ENCODE measurements around the gene SVOP.
A peak's percentile ranks its signal among the peaks of the same experiment; 100 is the strongest.

SVOP gene

GRCh38 chr12:108949976-108950375 lies 70.9 kb downstream of the SVOP start:
- H3K4me3 ChIP-seq (ENCODE audit: low read depth, low read length): no peak overlapping the region
- H3K23ac ChIP-seq (ENCODE audit: low read length): no peak overlapping the region
- H2AK5ac ChIP-seq (ENCODE audit: low read length): no peak overlapping the region
- H3K9me3 ChIP-seq (ENCODE audit: insufficient read depth, low read depth, low read length): no peaks in the 10 kb centered on the region
- H2BK120ac ChIP-seq (ENCODE audit: insufficient read depth, low read length, poor library complexity): peak overlapping the region; percentile 21
- peak overlapping the region; percentile 12 for H3K27ac ChIP-seq (ENCODE audit: low read depth, low read length)
- no peak overlapping the region for H4K12ac ChIP-seq (ENCODE audit: low read depth, low read length)
- no peak overlapping the region for H4K8ac ChIP-seq (ENCODE audit: low read depth, low read length)
- H3K79me1 ChIP-seq (ENCODE audit: low read length): peaks cover 4% of the 10 kb centered on the region
- H3K27me3 ChIP-seq (ENCODE audit: insufficient read depth, low read length): no peaks in the 10 kb centered on the region
- H3K4ac ChIP-seq (ENCODE audit: low read depth, low read length): no peak overlapping the region
- peak overlapping the region; percentile 16 for H2BK5ac ChIP-seq (ENCODE audit: low read depth, low read length, poor library complexity)
- no peak overlapping the region for H3K14ac ChIP-seq (ENCODE audit: low read length)
- DNase-seq: no peak
- no peaks in the 10 kb centered on the region for H3K36me3 ChIP-seq (ENCODE audit: control insufficient read depth in 1 of 2, insufficient read depth in 2 of 2, low read length in 2 of 2)
- H3K18ac ChIP-seq (ENCODE audit: low read length): no peak overlapping the region
- no peak overlapping the region for H2AFZ ChIP-seq (ENCODE audit: insufficient read depth, low read length, poor library complexity)
- no peak overlapping the region for H2BK12ac ChIP-seq (ENCODE audit: low read length)
- no peaks in the 10 kb centered on the region for H3K79me2 ChIP-seq (ENCODE audit: control insufficient read depth, insufficient read depth, low read length, poor library complexity)
- no CpG with 5 or more reads among the region's 1 CpG for WGBS (ENCODE audit: extremely low coverage, insufficient coverage, insufficient read length)
- no peak overlapping the region for H3K4me2 ChIP-seq (ENCODE audit: low read length)
- peaks cover 2% of the 10 kb centered on the region in 2 experiments for H3K4me1 ChIP-seq (ENCODE audit: control insufficient read depth in 1 of 2, insufficient read depth in 2 of 2, low read length in 2 of 2)
- H4K91ac ChIP-seq (ENCODE audit: low read depth, low read length): peak overlapping the region; percentile 78
- H3K9ac ChIP-seq (ENCODE audit: low read length): no peak overlapping the region

- H2BK5ac ChIP-seq (ENCODE audit: low read depth, low read length, poor library complexity): no peak overlapping the region
- H3K27me3 ChIP-seq (ENCODE audit: insufficient read depth, low read length): no peaks in the 10 kb centered on the region
- peak in 1 of 2 donors; percentile 8 for DNase-seq
- H3K4me3 ChIP-seq (ENCODE audit: low read depth, low read length): no peak overlapping the region
- H2AFZ ChIP-seq (ENCODE audit: insufficient read depth, low read length, poor library complexity): no peak overlapping the region
- H4K8ac ChIP-seq (ENCODE audit: low read depth, low read length): no peak overlapping the region
- H3K79me1 ChIP-seq (ENCODE audit: low read length): peaks cover 4% of the 10 kb centered on the region
- no peaks in the 10 kb centered on the region for H3K79me2 ChIP-seq (ENCODE audit: control insufficient read depth, insufficient read depth, low read length, poor library complexity)
- no peak overlapping the region for H3K23ac ChIP-seq (ENCODE audit: low read length)
- no peak overlapping the region for H4K91ac ChIP-seq (ENCODE audit: low read depth, low read length)
- no peak overlapping the region for H2BK120ac ChIP-seq (ENCODE audit: insufficient read depth, low read length, poor library complexity)
- no peak overlapping the region for H3K4ac ChIP-seq (ENCODE audit: low read depth, low read length)
- no peak overlapping the region for H3K14ac ChIP-seq (ENCODE audit: low read length)
- no peak overlapping the region for H4K12ac ChIP-seq (ENCODE audit: low read depth, low read length)
- H3K4me2 ChIP-seq (ENCODE audit: low read length): no peak overlapping the region
- no peaks in the 10 kb centered on the region for H3K9me3 ChIP-seq (ENCODE audit: insufficient read depth, low read depth, low read length)
- H3K4me1 ChIP-seq (ENCODE audit: control insufficient read depth in 1 of 2, insufficient read depth in 2 of 2, low read length in 2 of 2): peaks cover 2% of the 10 kb centered on the region in 2 experiments
- H2BK12ac ChIP-seq (ENCODE audit: low read length): no peak overlapping the region
- no peak overlapping the region for H3K9ac ChIP-seq (ENCODE audit: low read length)
- H3K36me3 ChIP-seq (ENCODE audit: control insufficient read depth in 1 of 2, insufficient read depth in 2 of 2, low read length in 2 of 2): no peaks in the 10 kb centered on the region
- no peak overlapping the region for H3K18ac ChIP-seq (ENCODE audit: low read length)
- no peak overlapping the region for H3K27ac ChIP-seq (ENCODE audit: low read depth, low read length)
- no peak overlapping the region for H2AK5ac ChIP-seq (ENCODE audit: low read length)
Observed at GRCh38 chr12:108948367-108948766, 72.5 kb downstream of the SVOP start.

- H3K36me3 ChIP-seq (ENCODE audit: control insufficient read depth in 1 of 2, insufficient read depth in 2 of 2, low read length in 2 of 2): no peaks in the 10 kb centered on the region
- WGBS (ENCODE audit: extremely low coverage, insufficient coverage, insufficient read length): no CpG with 5 or more reads among the region's 1 CpG
Observed at GRCh38 chr12:108947097-108947496, 73.8 kb downstream of the SVOP start.

GRCh38 chr12:108940138-108940537 lies 80.7 kb downstream of the SVOP start:
- H2BK5ac ChIP-seq (ENCODE audit: low read depth, low read length, poor library complexity): no peak overlapping the region
- H3K23ac ChIP-seq (ENCODE audit: low read length): no peak overlapping the region
- no peak overlapping the region for H3K4me2 ChIP-seq (ENCODE audit: low read length)
- no peaks in the 10 kb centered on the region for H3K27me3 ChIP-seq (ENCODE audit: insufficient read depth, low read length)
- no peak overlapping the region for H4K12ac ChIP-seq (ENCODE audit: low read depth, low read length)
- H3K79me1 ChIP-seq (ENCODE audit: low read length): no peaks in the 10 kb centered on the region
- H3K9ac ChIP-seq (ENCODE audit: low read length): no peak overlapping the region
- no peak overlapping the region for H2BK12ac ChIP-seq (ENCODE audit: low read length)
- DNase-seq: no peak
- no CpG with 5 or more reads among the region's 1 CpG for WGBS (ENCODE audit: extremely low coverage, insufficient coverage, insufficient read length)
- H3K4ac ChIP-seq (ENCODE audit: low read depth, low read length): no peak overlapping the region
- H3K4me3 ChIP-seq (ENCODE audit: low read depth, low read length): no peak overlapping the region
- no peak overlapping the region for H2AK5ac ChIP-seq (ENCODE audit: low read length)
- no peak overlapping the region for H4K8ac ChIP-seq (ENCODE audit: low read depth, low read length)
- H3K18ac ChIP-seq (ENCODE audit: low read length): no peak overlapping the region
- no peak overlapping the region for H2BK120ac ChIP-seq (ENCODE audit: insufficient read depth, low read length, poor library complexity)
- H2AFZ ChIP-seq (ENCODE audit: insufficient read depth, low read length, poor library complexity): no peak overlapping the region
- no peaks in the 10 kb centered on the region for H3K4me1 ChIP-seq (ENCODE audit: control insufficient read depth in 1 of 2, insufficient read depth in 2 of 2, low read length in 2 of 2)
- H3K27ac ChIP-seq (ENCODE audit: low read depth, low read length): no peak overlapping the region
- no peaks in the 10 kb centered on the region for H3K36me3 ChIP-seq (ENCODE audit: control insufficient read depth in 1 of 2, insufficient read depth in 2 of 2, low read length in 2 of 2)
- no peaks in the 10 kb centered on the region for H3K9me3 ChIP-seq (ENCODE audit: insufficient read depth, low read depth, low read length)
- no peak overlapping the region for H3K14ac ChIP-seq (ENCODE audit: low read length)
- no peaks in the 10 kb centered on the region for H3K79me2 ChIP-seq (ENCODE audit: control insufficient read depth, insufficient read depth, low read length, poor library complexity)
- no peak overlapping the region for H4K91ac ChIP-seq (ENCODE audit: low read depth, low read length)

More at GRCh38 chr12:108947097-108947496, 73.8 kb downstream of the SVOP start:
- Histone ChIP-seq H3K4me2 (ENCODE audit: low read length) (no peak overlapping the region), H2BK12ac (ENCODE audit: low read length) (no peak overlapping the region), H2BK120ac (ENCODE audit: insufficient read depth, low read length, poor library complexity) (no peak overlapping the region), H3K79me1 (ENCODE audit: low read length) (peaks cover 4% of the 10 kb centered on the region), H4K8ac (ENCODE audit: low read depth, low read length) (no peak overlapping the region), H3K4me1 (ENCODE audit: control insufficient read depth in 1 of 2, insufficient read depth in 2 of 2, low read length in 2 of 2) (peaks cover 2% of the 10 kb centered on the region in 2 experiments), H2AFZ (ENCODE audit: insufficient read depth, low read length, poor library complexity) (no peak overlapping the region), H3K9me3 (ENCODE audit: insufficient read depth, low read depth, low read length) (no peaks in the 10 kb centered on the region), H3K14ac (ENCODE audit: low read length) (no peak overlapping the region), H2AK5ac (ENCODE audit: low read length) (no peak overlapping the region), H3K23ac (ENCODE audit: low read length) (no peak overlapping the region), H3K18ac (ENCODE audit: low read length) (no peak overlapping the region), H4K12ac (ENCODE audit: low read depth, low read length) (no peak overlapping the region), H3K79me2 (ENCODE audit: control insufficient read depth, insufficient read depth, low read length, poor library complexity) (no peaks in the 10 kb centered on the region), H3K4ac (ENCODE audit: low read depth, low read length) (no peak overlapping the region), H3K4me3 (ENCODE audit: low read depth, low read length) (no peak overlapping the region), H2BK5ac (ENCODE audit: low read depth, low read length, poor library complexity) (no peak overlapping the region), H3K27ac (ENCODE audit: low read depth, low read length) (no peak overlapping the region), H4K91ac (ENCODE audit: low read depth, low read length) (no peak overlapping the region), H3K9ac (ENCODE audit: low read length) (no peak overlapping the region), H3K27me3 (ENCODE audit: insufficient read depth, low read length) (no peaks in the 10 kb centered on the region)
- DNase-seq: no peak
